HEK293 (cell line): ENCODE measurements around the gene PLEKHG5.

Experiments used
- CTCF ChIA-PET: fragments of 350-600 bp; formaldehyde crosslinking; extraction: SDS; loops from one replicate; lab custom pipeline; 2021; ENCODE audit warnings: antibody characterized with exemption; lab: Yijun Ruan, JAX
- POLR2A ChIA-PET: fragments of 300-600 bp; formaldehyde crosslinking; extraction: SDS; loops from one replicate; lab custom pipeline; 2020; ENCODE audit warnings: antibody characterized with exemption, inconsistent platforms; lab: Yijun Ruan, JAX
- H3K27ac ChIP-seq: fragments of 200-500 bp; sonication (Bioruptor generic); 2 replicates; pipeline ENCODE4 v1.5.1; 2014; ENCODE audit warnings: low read depth, low read length, control low read depth, inconsistent platforms; ENCODE audit errors: extremely low read depth
- H3K36me3 ChIP-seq, 2 experiments: fragments of 200-500 bp in 1 of 2; sonication (Bioruptor generic) in 1 of 2; 1 replicate in 1 of 2; 2 replicates in 1 of 2; pipeline ENCODE4 v1.5.1; 2014 to 2017; ENCODE audit warnings: inconsistent platforms in 2 of 2, low read length in 2 of 2; ENCODE audit not compliant: control insufficient read depth in 2 of 2, insufficient read depth in 1 of 2
- H3K4me1 ChIP-seq: fragments of 200-500 bp; sonication (Bioruptor generic); 2 replicates; pipeline ENCODE4 v1.5.1; 2014; ENCODE audit warnings: mild to moderate bottlenecking, low read length, inconsistent platforms; ENCODE audit not compliant: control insufficient read depth, insufficient read depth
- H3K4me3 ChIP-seq: 2 replicates; pipeline ENCODE4 v1.5.1; 2011; ENCODE audit warnings: low read depth, mild to moderate bottlenecking, control low read depth, low read length, moderate library complexity
- H3K9me3 ChIP-seq: fragments of 200-500 bp; sonication (Bioruptor generic); 2 replicates; pipeline ENCODE4 v1.5.1; 2014; ENCODE audit warnings: low read depth, low read length, inconsistent platforms; ENCODE audit not compliant: control insufficient read depth, insufficient read depth
- GLIS2 ChIP-seq: fragments of 450-650 bp; formaldehyde crosslinking; IDR thresholded peaks from 2 replicates; pipeline ENCODE4 v1.5.1; 2016; ENCODE audit warnings: missing biosample characterization, missing genetic modification characterization
- KLF1 ChIP-seq: fragments of 450-650 bp; formaldehyde crosslinking; IDR thresholded peaks from 2 replicates; pipeline ENCODE4 v1.5.1; 2016; ENCODE audit warnings: missing biosample characterization, missing genetic modification characterization
- KLF7 ChIP-seq: fragments of 450-650 bp; formaldehyde crosslinking; IDR thresholded peaks from 2 replicates; pipeline ENCODE4 v1.5.1; 2016; ENCODE audit warnings: missing biosample characterization, missing genetic modification characterization, borderline replicate concordance
- KLF9 ChIP-seq: fragments of 450-650 bp; formaldehyde crosslinking; IDR thresholded peaks from 2 replicates; pipeline ENCODE4 v1.5.1; 2016; ENCODE audit warnings: missing biosample characterization, missing genetic modification characterization, low read depth
- MEIS1 ChIP-seq: sonication (generic); formaldehyde crosslinking; IDR thresholded peaks from 2 replicates; pipeline ENCODE4 v1.8.1; 2022; ENCODE audit warnings: missing genetic modification reagents, mild to moderate bottlenecking, borderline replicate concordance
- OSR2 ChIP-seq: fragments of 450-650 bp; formaldehyde crosslinking; IDR thresholded peaks from 2 replicates; pipeline ENCODE4 v1.5.1; 2016; ENCODE audit warnings: missing biosample characterization, missing genetic modification characterization
- SP2 ChIP-seq: fragments of 450-650 bp; formaldehyde crosslinking; IDR thresholded peaks from 2 replicates; pipeline ENCODE4 v1.5.1; 2016; ENCODE audit warnings: missing biosample characterization, missing genetic modification characterization
- TRIM28 ChIP-seq: IDR thresholded peaks from 2 replicates; pipeline ENCODE4 v1.6.1; 2011; ENCODE audit warnings: low read length, control low read depth, borderline replicate concordance
- TSHZ1 ChIP-seq: fragments of 450-650 bp; formaldehyde crosslinking; IDR thresholded peaks from 2 replicates; pipeline ENCODE4 v1.5.1; 2016; ENCODE audit warnings: missing biosample characterization, missing genetic modification characterization, borderline replicate concordance
- WT1 ChIP-seq: fragments of 450-650 bp; formaldehyde crosslinking; IDR thresholded peaks from 2 replicates; pipeline ENCODE4 v1.5.1; 2016; ENCODE audit warnings: missing biosample characterization, missing genetic modification characterization
- YY1 ChIP-seq: fragments of 450-650 bp; formaldehyde crosslinking; IDR thresholded peaks from 2 replicates; pipeline ENCODE4 v1.5.1; 2018; ENCODE audit warnings: missing biosample characterization, missing genetic modification characterization
- ZBTB10 ChIP-seq: fragments of 450-650 bp; formaldehyde crosslinking; IDR thresholded peaks from 2 replicates; pipeline ENCODE4 v1.5.1; 2016; ENCODE audit warnings: missing biosample characterization, missing genetic modification characterization
- ZEB2 ChIP-seq: fragments of 450-650 bp; formaldehyde crosslinking; IDR thresholded peaks from 2 replicates; pipeline ENCODE4 v1.5.1; 2016; ENCODE audit warnings: missing biosample characterization, missing genetic modification characterization
- ZFHX2 ChIP-seq: fragments of 450-650 bp; formaldehyde crosslinking; conservative IDR thresholded peaks from 2 replicates; pipeline ENCODE4 v1.5.1; 2016; ENCODE audit warnings: missing biosample characterization, missing genetic modification characterization
- ZFP37 ChIP-seq: fragments of 450-650 bp; formaldehyde crosslinking; IDR thresholded peaks from 2 replicates; pipeline ENCODE4 v1.5.1; 2016; ENCODE audit warnings: missing biosample characterization, missing genetic modification characterization
- ZNF16 ChIP-seq: fragments of 450-650 bp; formaldehyde crosslinking; IDR thresholded peaks from 2 replicates; pipeline ENCODE4 v1.5.1; 2016; ENCODE audit warnings: low read depth, missing biosample characterization, missing genetic modification characterization
- ZNF169 ChIP-seq: fragments of 450-650 bp; formaldehyde crosslinking; IDR thresholded peaks from 2 replicates; pipeline ENCODE4 v1.5.1; 2016; ENCODE audit warnings: missing biosample characterization, missing genetic modification characterization
- ZNF221 ChIP-seq: fragments of 450-650 bp; formaldehyde crosslinking; IDR thresholded peaks from 2 replicates; pipeline ENCODE4 v1.5.1; 2017; ENCODE audit warnings: missing biosample characterization, missing genetic modification characterization, borderline replicate concordance
- ZNF24 ChIP-seq: fragments of 450-650 bp; formaldehyde crosslinking; IDR thresholded peaks from 2 replicates; pipeline ENCODE4 v1.5.1; 2016; ENCODE audit warnings: missing biosample characterization, missing genetic modification characterization
- ZNF335 ChIP-seq: fragments of 450-650 bp; formaldehyde crosslinking; conservative IDR thresholded peaks from 2 replicates; pipeline ENCODE4 v1.5.1; 2016; ENCODE audit warnings: missing biosample characterization, missing genetic modification characterization
- ZNF354C ChIP-seq: fragments of 450-650 bp; formaldehyde crosslinking; IDR thresholded peaks from 2 replicates; pipeline ENCODE4 v1.5.1; 2016; ENCODE audit warnings: missing biosample characterization, missing genetic modification characterization, low read depth, borderline replicate concordance
- ZNF391 ChIP-seq: fragments of 450-650 bp; formaldehyde crosslinking; IDR thresholded peaks from 2 replicates; pipeline ENCODE4 v1.5.1; 2016; ENCODE audit warnings: low read depth, missing biosample characterization, missing genetic modification characterization, borderline replicate concordance
- ZNF433 ChIP-seq: fragments of 450-650 bp; formaldehyde crosslinking; IDR thresholded peaks from 2 replicates; pipeline ENCODE4 v1.5.1; 2016; ENCODE audit warnings: missing biosample characterization, missing genetic modification characterization, low read depth
- ZNF449 ChIP-seq: fragments of 450-650 bp; formaldehyde crosslinking; IDR thresholded peaks from 2 replicates; pipeline ENCODE4 v1.5.1; 2017; ENCODE audit warnings: missing biosample characterization, mild to moderate bottlenecking, missing genetic modification characterization, moderate library complexity
- ZNF621 ChIP-seq: fragments of 450-650 bp; formaldehyde crosslinking; IDR thresholded peaks from 2 replicates; pipeline ENCODE4 v1.5.1; 2017; ENCODE audit warnings: missing biosample characterization, missing genetic modification characterization
- ZNF623 ChIP-seq: fragments of 450-650 bp; formaldehyde crosslinking; IDR thresholded peaks from 2 replicates; pipeline ENCODE4 v1.5.1; 2016; ENCODE audit warnings: missing biosample characterization, missing genetic modification characterization
- ZNF660 ChIP-seq: fragments of 450-650 bp; IDR thresholded peaks from 2 replicates; pipeline ENCODE4 v1.5.1; 2018; ENCODE audit warnings: missing biosample characterization, mild to moderate bottlenecking, missing genetic modification characterization
- ZNF664 ChIP-seq: fragments of 450-650 bp; formaldehyde crosslinking; IDR thresholded peaks from 2 replicates; pipeline ENCODE4 v1.5.1; 2016; ENCODE audit warnings: missing biosample characterization, missing genetic modification characterization
- ZNF837 ChIP-seq: fragments of 450-650 bp; formaldehyde crosslinking; IDR thresholded peaks from 2 replicates; pipeline ENCODE4 v1.5.1; 2016; ENCODE audit warnings: missing biosample characterization, missing genetic modification characterization
- TF ChIP-seq, protein P1 (sequence below): fragments of 450-650 bp; formaldehyde crosslinking; IDR thresholded peaks from 2 replicates; pipeline ENCODE4 v1.5.1; 2016; ENCODE audit warnings: missing biosample characterization, missing genetic modification characterization
- TF ChIP-seq, protein P2 (sequence below): fragments of 450-650 bp; formaldehyde crosslinking; IDR thresholded peaks from 2 replicates; pipeline ENCODE4 v1.5.1; 2017; ENCODE audit warnings: missing biosample characterization, missing genetic modification characterization

Gene PLEKHG5

GRCh38 chr1:6496365-6496721, 4.9 kb upstream of the PLEKHG5 start:
- Histone ChIP-seq H3K4me1 (no peaks in the 10 kb centered on the region), H3K9me3 (no peaks in the 10 kb centered on the region), H3K27ac (no peak overlapping the region), H3K36me3 (peaks cover 0 to 3% of the 10 kb centered on the region in 2 experiments; a peak in 1 of 3 replicates), H3K4me3 (no peak overlapping the region)
- ChIA-PET POLR2A (no interaction called here), CTCF (no interaction called here)
- TF ChIP-seq WT1 (tag by site-specific recombination) (no peak), ZNF169 (no peak), ZNF837 (no peak), KLF7 (tag by site-specific recombination) (no peak), ZNF623 (no peak), ZNF433 (no peak), TSHZ1 (tag by site-specific recombination) (no peak), ZFP37 (tag by site-specific recombination) (no peak), ZNF449 (peak; percentile 58), ZNF335 (tag by site-specific recombination) (no peak), YY1 (tag by site-specific recombination) (no peak), ZNF221 (tag by site-specific recombination) (no peak), SP2 (tag by site-specific recombination) (0 out of 2 replicates have a peak, but pooled peaks have one; percentile 14), ZNF664 (no peak), ZNF660 (tag by site-specific recombination) (no peak), ZNF621 (tag by site-specific recombination) (no peak), ZNF391 (tag by site-specific recombination) (no peak), ZFHX2 (tag by site-specific recombination) (no peak), ZNF24 (tag by site-specific recombination) (no peak), OSR2 (tag by site-specific recombination) (no peak), ZEB2 (tag by site-specific recombination) (no peak), KLF9 (tag by site-specific recombination) (no peak), GLIS2 (tag by site-specific recombination) (0 out of 2 replicates have a peak, but pooled peaks have one; percentile 9), ZBTB10 (tag by site-specific recombination) (no peak), KLF1 (0 out of 2 replicates have a peak, but pooled peaks have one; percentile 3), TRIM28 (no peak), MEIS1 (no peak), ZNF354C (tag by site-specific recombination) (no peak), ZNF16 (tag by site-specific recombination) (no peak)
- TF ChIP-seq, protein P1, sequence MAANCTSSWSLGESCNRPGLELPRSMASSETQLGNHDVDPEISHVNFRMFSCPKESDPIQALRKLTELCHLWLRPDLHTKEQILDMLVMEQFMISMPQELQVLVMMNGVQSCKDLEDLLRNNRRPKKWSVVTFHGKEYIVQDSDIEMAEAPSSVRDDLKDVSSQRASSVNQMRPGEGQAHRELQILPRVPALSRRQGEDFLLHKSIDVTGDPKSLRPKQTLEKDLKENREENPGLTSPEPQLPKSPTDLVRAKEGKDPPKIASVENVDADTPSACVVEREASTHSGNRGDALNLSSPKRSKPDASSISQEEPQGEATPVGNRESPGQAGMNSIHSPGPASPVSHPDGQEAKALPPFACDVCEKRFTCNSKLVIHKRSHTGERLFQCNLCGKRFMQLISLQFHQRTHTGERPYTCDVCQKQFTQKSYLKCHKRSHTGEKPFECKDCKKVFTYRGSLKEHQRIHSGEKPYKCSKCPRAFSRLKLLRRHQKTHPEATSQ (tag by site-specific recombination) = no peak
- TF ChIP-seq, protein P2, sequence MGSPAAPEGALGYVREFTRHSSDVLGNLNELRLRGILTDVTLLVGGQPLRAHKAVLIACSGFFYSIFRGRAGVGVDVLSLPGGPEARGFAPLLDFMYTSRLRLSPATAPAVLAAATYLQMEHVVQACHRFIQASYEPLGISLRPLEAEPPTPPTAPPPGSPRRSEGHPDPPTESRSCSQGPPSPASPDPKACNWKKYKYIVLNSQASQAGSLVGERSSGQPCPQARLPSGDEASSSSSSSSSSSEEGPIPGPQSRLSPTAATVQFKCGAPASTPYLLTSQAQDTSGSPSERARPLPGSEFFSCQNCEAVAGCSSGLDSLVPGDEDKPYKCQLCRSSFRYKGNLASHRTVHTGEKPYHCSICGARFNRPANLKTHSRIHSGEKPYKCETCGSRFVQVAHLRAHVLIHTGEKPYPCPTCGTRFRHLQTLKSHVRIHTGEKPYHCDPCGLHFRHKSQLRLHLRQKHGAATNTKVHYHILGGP = no peak
